Measurements from ENCODE around the gene CYP19A1.
"Not testable (repeated sequence)": the region's sequence is repeated elsewhere in the genome, so short reads cannot be mapped to it uniquely, and the experiment has no call there.

CYP19A1 gene

GRCh38 chr15:51263726-51264125, 74.7 kb downstream of the CYP19A1 start:
- H3K9me3 ChIP-seq (ENCODE audit: severe bottlenecking), result no peaks in the 10 kb centered on the region
- no peak for ATAC-seq (ENCODE audit: low read depth)
- H3K27me3 ChIP-seq (ENCODE audit: insufficient read depth, poor library complexity, severe bottlenecking), result peaks cover 31% of the 10 kb centered on the region
- TF ChIP-seq CTCF (IDR thresholded peaks at IDR 0.05; ENCODE audit: poor library complexity, severe bottlenecking), result no peak
- H3K36me3 ChIP-seq (ENCODE audit: low read depth), result no peaks in the 10 kb centered on the region
- no peaks in the 10 kb centered on the region for H3K4me1 ChIP-seq (ENCODE audit: insufficient read depth, poor library complexity, severe bottlenecking)
- H3K27ac ChIP-seq (ENCODE audit: poor library complexity, severe bottlenecking), result no peak overlapping the region
- DNase-seq (ENCODE audit: low spot score), result no peak
- H3K4me3 ChIP-seq (ENCODE audit: severe bottlenecking), result no peak overlapping the region

GRCh38 chr15:51263116-51263515, 75.3 kb downstream of the CYP19A1 start:
- ATAC-seq (ENCODE audit: low read depth), result no peak
- H3K27ac ChIP-seq (ENCODE audit: poor library complexity, severe bottlenecking), result no peak overlapping the region
- no peaks in the 10 kb centered on the region for H3K36me3 ChIP-seq (ENCODE audit: low read depth)
- H3K4me1 ChIP-seq (ENCODE audit: insufficient read depth, poor library complexity, severe bottlenecking), result no peaks in the 10 kb centered on the region
- no peak for DNase-seq (ENCODE audit: low spot score)
- H3K27me3 ChIP-seq (ENCODE audit: insufficient read depth, poor library complexity, severe bottlenecking), result peaks cover 25% of the 10 kb centered on the region
- TF ChIP-seq CTCF (IDR thresholded peaks at IDR 0.05; ENCODE audit: poor library complexity, severe bottlenecking), result no peak
- H3K9me3 ChIP-seq (ENCODE audit: severe bottlenecking), result no peaks in the 10 kb centered on the region
- no peak overlapping the region for H3K4me3 ChIP-seq (ENCODE audit: severe bottlenecking)

GRCh38 chr15:51262463-51262862, 75.9 kb downstream of the CYP19A1 start:
- Histone ChIP-seq H3K4me3 (ENCODE audit: severe bottlenecking) (no peak overlapping the region), H3K4me1 (ENCODE audit: insufficient read depth, poor library complexity, severe bottlenecking) (no peaks in the 10 kb centered on the region), H3K27ac (ENCODE audit: poor library complexity, severe bottlenecking) (no peak overlapping the region), H3K36me3 (ENCODE audit: low read depth) (no peaks in the 10 kb centered on the region), H3K27me3 (ENCODE audit: insufficient read depth, poor library complexity, severe bottlenecking) (peaks cover 19% of the 10 kb centered on the region), H3K9me3 (ENCODE audit: severe bottlenecking) (no peaks in the 10 kb centered on the region)
- TF ChIP-seq CTCF (IDR thresholded peaks at IDR 0.05; ENCODE audit: poor library complexity, severe bottlenecking), result no peak
- ATAC-seq (ENCODE audit: low read depth) (no peak), DNase-seq (ENCODE audit: low spot score) (no peak)

- not testable (repeated sequence) for H3K4me3 ChIP-seq (ENCODE audit: severe bottlenecking); H3K4me1 ChIP-seq (ENCODE audit: insufficient read depth, poor library complexity, severe bottlenecking); ATAC-seq (ENCODE audit: low read depth); H3K27ac ChIP-seq (ENCODE audit: poor library complexity, severe bottlenecking); H3K9me3 ChIP-seq (ENCODE audit: severe bottlenecking); DNase-seq (ENCODE audit: low spot score); H3K36me3 ChIP-seq (ENCODE audit: low read depth); H3K27me3 ChIP-seq (ENCODE audit: insufficient read depth, poor library complexity, severe bottlenecking)
Measured at GRCh38 chr15:51261113-51261512, 77.3 kb downstream of the CYP19A1 start.

GRCh38 chr15:51260202-51260601, 78.2 kb downstream of the CYP19A1 start:
- Histone ChIP-seq H3K4me3 (ENCODE audit: severe bottlenecking) (no peak overlapping the region), H3K27me3 (ENCODE audit: insufficient read depth, poor library complexity, severe bottlenecking) (no peaks in the 10 kb centered on the region), H3K36me3 (ENCODE audit: low read depth) (no peaks in the 10 kb centered on the region), H3K27ac (ENCODE audit: poor library complexity, severe bottlenecking) (no peak overlapping the region), H3K4me1 (ENCODE audit: insufficient read depth, poor library complexity, severe bottlenecking) (no peaks in the 10 kb centered on the region), H3K9me3 (ENCODE audit: severe bottlenecking) (no peaks in the 10 kb centered on the region)
- ATAC-seq (ENCODE audit: low read depth) (no peak), DNase-seq (ENCODE audit: low spot score) (no peak)
- no peak for TF ChIP-seq CTCF (IDR thresholded peaks at IDR 0.05; ENCODE audit: poor library complexity, severe bottlenecking)

Data from RWPE2 (cell line).